Measurements from ENCODE around the gene THAP4. TPM values are rescaled to one million over a fixed set of nuclear protein-coding genes. Genes with fewer than 3 reads are reported as not detected.

THAP4 gene
- total RNA-seq, 6 experiments from 2014 or later, result 40.6 to 47.9 (median 43.0) TPM

GRCh38 chr2:241538838-241539615 lies 97.9 kb downstream of the THAP4 start:
- no peak for DNase-seq
- Mint-ChIP-seq H3K36me3 (ENCODE audit: low read depth) (no peaks in the 10 kb centered on the region), H3K4me3 (no peak overlapping the region), H3K4me1 (ENCODE audit: low read depth) (peaks cover 7% of the 10 kb centered on the region), H3K27me3 (ENCODE audit: insufficient read depth) (peaks cover 5% of the 10 kb centered on the region), H3K9me3 (no peaks in the 10 kb centered on the region), H3K27ac (no peak overlapping the region)
- TF ChIP-seq CTCF (IDR thresholded peaks at IDR 0.05), result no peak

GRCh38 chr2:241535871-241536655 lies 100.9 kb downstream of the THAP4 start:
- Mint-ChIP-seq H3K4me3 (no peak overlapping the region), H3K9me3 (no peaks in the 10 kb centered on the region), H3K4me1 (ENCODE audit: low read depth) (peaks cover 7% of the 10 kb centered on the region), H3K36me3 (ENCODE audit: low read depth) (no peaks in the 10 kb centered on the region), H3K27me3 (ENCODE audit: insufficient read depth) (peaks cover 16% of the 10 kb centered on the region), H3K27ac (no peak overlapping the region)
- no peak for DNase-seq
- no peak for TF ChIP-seq CTCF (IDR thresholded peaks at IDR 0.05)

- DNase-seq, result no peak
- H3K4me1 Mint-ChIP-seq (ENCODE audit: low read depth), result no peaks in the 10 kb centered on the region
- no peaks in the 10 kb centered on the region for H3K36me3 Mint-ChIP-seq (ENCODE audit: low read depth)
- H3K9me3 Mint-ChIP-seq, result no peaks in the 10 kb centered on the region
- H3K27ac Mint-ChIP-seq, result no peak overlapping the region
- H3K27me3 Mint-ChIP-seq (ENCODE audit: insufficient read depth), result peaks cover 23% of the 10 kb centered on the region
- no peak overlapping the region for H3K4me3 Mint-ChIP-seq
- no peak for TF ChIP-seq CTCF (IDR thresholded peaks at IDR 0.05)
Measured at GRCh38 chr2:241534701-241535375, 102.1 kb downstream of the THAP4 start.

Other genes starting within 250 kb of the THAP4 start
- 100 to 1,000 TPM; 129 to 159 (median 150) TPM for gene STK25, start 128.6 kb downstream of the THAP4 start, total RNA-seq (2021; fragmentation: NEBNext Ultra II Directional; extraction: Animal tissue kit (Norgen Biotek cat#: 25700))
- gene BOK, start 78.4 kb downstream of the THAP4 start, total RNA-seq (2021; fragmentation: NEBNext Ultra II Directional; extraction: Animal tissue kit (Norgen Biotek cat#: 25700)), result 10 to 100 TPM; 26.3 to 42.4 (median 29.1) TPM
- 10 to 100 TPM; 43.5 to 58.3 (median 51.9) TPM for gene ATG4B, start 535 bp upstream of the THAP4 start, total RNA-seq (2021; fragmentation: NEBNext Ultra II Directional; extraction: Animal tissue kit (Norgen Biotek cat#: 25700))
- 10 to 100 TPM; 56.8 to 84.2 (median 76.1) TPM for gene DTYMK, start 49.7 kb upstream of the THAP4 start, total RNA-seq (2021; fragmentation: NEBNext Ultra II Directional; extraction: Animal tissue kit (Norgen Biotek cat#: 25700))
- 10 to 100 TPM; 18.7 to 20.0 (median 19.5) TPM for gene ING5, start 64.9 kb upstream of the THAP4 start, total RNA-seq (2021; fragmentation: NEBNext Ultra II Directional; extraction: Animal tissue kit (Norgen Biotek cat#: 25700))
- 10 to 100 TPM; 14.0 to 21.6 (median 16.4) TPM for gene D2HGDH, start 97.5 kb upstream of the THAP4 start, total RNA-seq (2021; fragmentation: NEBNext Ultra II Directional; extraction: Animal tissue kit (Norgen Biotek cat#: 25700))
- under 1 TPM in 4 of 6 experiments, not detected in 2; 0.17 to 0.26 (median 0.23) TPM for gene GAL3ST2, start 139.7 kb upstream of the THAP4 start, total RNA-seq (2021; fragmentation: NEBNext Ultra II Directional; extraction: Animal tissue kit (Norgen Biotek cat#: 25700))
- under 1 TPM in 1 of 6 experiments, not detected in 5; 0.08 TPM for gene NEU4, start 172.0 kb upstream of the THAP4 start, total RNA-seq (2021; fragmentation: NEBNext Ultra II Directional; extraction: Animal tissue kit (Norgen Biotek cat#: 25700))
- gene PDCD1, start 221.7 kb upstream of the THAP4 start, total RNA-seq (2021; fragmentation: NEBNext Ultra II Directional; extraction: Animal tissue kit (Norgen Biotek cat#: 25700)), result not detected
- gene RTP5, start 232.6 kb upstream of the THAP4 start, total RNA-seq (2021; fragmentation: NEBNext Ultra II Directional; extraction: Animal tissue kit (Norgen Biotek cat#: 25700)), result not detected